ENCODE results near the gene LRGUK. TPM values are rescaled to one million over a fixed set of nuclear protein-coding genes. Genes with fewer than 3 reads are reported as not detected.

Gene LRGUK
- total and polyA plus RNA-seq, 2 donors: 0.06 to 2.5 TPM

DNA sequence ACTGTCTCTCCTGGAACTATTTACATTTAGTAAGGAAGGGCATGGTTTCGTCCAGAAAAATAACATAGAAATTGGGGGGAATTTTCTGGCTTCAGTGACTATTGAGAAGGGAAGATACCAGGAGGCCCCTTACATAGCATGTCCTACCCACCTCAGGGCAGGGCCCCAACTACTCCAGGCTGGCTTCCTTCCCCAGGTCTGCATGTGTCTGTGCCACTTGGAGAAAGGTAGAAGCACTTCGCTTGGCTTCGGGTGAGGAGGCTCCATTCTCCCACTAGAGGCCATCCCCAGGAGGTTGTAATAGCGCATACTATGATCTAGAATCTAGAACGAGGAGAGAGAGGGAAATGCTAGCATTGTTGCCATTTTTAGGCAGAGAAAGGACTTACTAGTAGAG is 14.7 kb downstream of the LRGUK start:
- Histone ChIP-seq H3K36me3 (ENCODE audit: insufficient read depth) (no peaks in the 10 kb centered on the region), H3K27ac (ENCODE audit: low read depth) (no peak overlapping the region), H3K4me1 (ENCODE audit: insufficient read depth) (no peaks in the 10 kb centered on the region), H3K4me3 (ENCODE audit: low read depth, low read length) (no peak overlapping the region)
- no peak for DNase-seq (ENCODE audit: extremely low spot score)
- WGBS: 73% methylated on average over 5 of the region's 5 CpGs

DNA sequence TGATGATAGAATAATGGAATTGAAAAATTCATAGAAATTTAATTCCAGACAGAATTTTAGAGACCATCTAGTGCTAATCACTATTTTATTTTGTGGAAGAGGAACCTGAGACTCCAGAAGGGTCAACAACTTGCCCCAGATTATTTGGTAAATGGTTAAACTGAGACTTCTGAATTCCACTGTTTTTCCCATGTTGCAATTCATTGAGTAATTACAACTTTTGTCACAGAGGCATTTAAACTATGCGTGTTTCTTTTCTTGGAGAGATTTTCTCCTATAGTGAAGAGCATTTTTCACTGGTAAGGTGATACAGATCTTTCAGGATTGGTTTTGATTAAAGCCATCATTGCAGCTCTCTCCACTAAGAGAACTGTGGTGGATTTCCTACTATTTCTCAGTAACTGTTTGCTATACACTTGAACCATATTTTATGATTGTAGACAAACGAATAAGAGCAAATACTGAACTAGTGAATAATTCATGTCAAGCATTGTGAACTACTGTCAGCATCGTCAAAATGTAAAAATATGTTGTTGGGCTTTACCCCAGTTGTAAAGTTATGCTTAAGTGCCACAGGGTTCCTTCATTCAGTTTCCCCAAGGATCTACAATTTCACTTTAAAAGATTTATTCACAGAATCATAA is 26.5 kb downstream of the LRGUK start:
- no peaks in the 10 kb centered on the region for H3K4me1 ChIP-seq (ENCODE audit: insufficient read depth)
- 55% methylated on average over 3 of the region's 3 CpGs for WGBS
- no peak for DNase-seq (ENCODE audit: extremely low spot score)
- no peak overlapping the region for H3K4me3 ChIP-seq (ENCODE audit: low read depth, low read length)
- H3K36me3 ChIP-seq (ENCODE audit: insufficient read depth): peaks cover 2% of the 10 kb centered on the region
- no peak overlapping the region for H3K27ac ChIP-seq (ENCODE audit: low read depth)

DNA sequence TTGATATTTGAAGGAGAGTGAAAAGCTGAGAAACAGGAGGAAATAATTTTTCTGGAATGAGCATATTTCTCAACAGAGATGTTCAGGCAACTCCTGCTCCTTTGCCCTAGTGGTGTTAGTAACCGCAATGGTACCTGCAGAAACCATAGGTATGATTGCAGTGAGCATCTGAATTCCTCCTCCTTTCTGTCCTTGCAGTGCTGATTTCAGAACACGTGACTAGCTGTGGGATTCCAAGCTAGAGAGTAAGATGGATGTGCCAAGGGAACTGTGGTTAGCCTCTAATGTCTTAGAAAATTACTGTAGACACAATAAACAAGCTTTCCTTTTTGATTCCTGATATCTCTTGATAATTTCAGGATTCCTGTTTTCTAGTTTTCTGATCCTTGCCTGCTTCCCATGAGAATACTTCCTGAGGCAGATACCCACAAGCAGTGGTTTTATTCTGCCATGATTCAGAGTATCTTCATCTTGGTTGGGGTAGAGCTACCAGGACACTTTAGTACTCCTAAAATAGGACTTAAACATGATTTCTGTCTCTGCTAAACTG is 27.5 kb downstream of the LRGUK start:
- no peaks in the 10 kb centered on the region for H3K36me3 ChIP-seq (ENCODE audit: insufficient read depth)
- no peak overlapping the region for H3K4me3 ChIP-seq (ENCODE audit: low read depth, low read length)
- no peaks in the 10 kb centered on the region for H3K4me1 ChIP-seq (ENCODE audit: insufficient read depth)
- 70% methylated on average over 2 of the region's 2 CpGs for whole genome bisulfite sequencing
- no peak for DNase-seq (ENCODE audit: extremely low spot score)
- no peak overlapping the region for H3K27ac ChIP-seq (ENCODE audit: low read depth)

DNA sequence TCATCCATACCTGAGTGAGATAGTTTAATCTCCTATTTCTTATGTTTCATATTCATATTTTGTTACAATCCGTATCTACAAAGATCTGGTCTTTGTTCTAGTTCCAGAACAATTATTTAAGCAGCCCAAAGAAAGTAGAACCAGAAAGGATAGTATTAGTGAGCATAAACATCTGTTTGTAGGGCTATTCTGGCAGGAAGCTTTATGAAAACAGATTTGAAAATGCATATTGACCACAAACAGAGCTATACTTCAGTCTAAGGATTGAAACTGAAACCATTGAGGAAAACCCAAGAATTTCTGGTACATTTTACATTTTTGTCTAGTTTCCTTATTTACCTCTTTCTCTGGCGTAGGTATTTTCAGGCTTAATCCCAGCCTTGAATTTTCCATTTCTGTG is 28.1 kb downstream of the LRGUK start:
- Histone ChIP-seq H3K36me3 (ENCODE audit: insufficient read depth) (no peaks in the 10 kb centered on the region), H3K4me3 (ENCODE audit: low read depth, low read length) (no peak overlapping the region), H3K27ac (ENCODE audit: low read depth) (no peak overlapping the region), H3K4me1 (ENCODE audit: insufficient read depth) (no peaks in the 10 kb centered on the region)
- no peak for DNase-seq (ENCODE audit: extremely low spot score)
- WGBS: 57% methylated on average over 2 of the region's 2 CpGs

DNA sequence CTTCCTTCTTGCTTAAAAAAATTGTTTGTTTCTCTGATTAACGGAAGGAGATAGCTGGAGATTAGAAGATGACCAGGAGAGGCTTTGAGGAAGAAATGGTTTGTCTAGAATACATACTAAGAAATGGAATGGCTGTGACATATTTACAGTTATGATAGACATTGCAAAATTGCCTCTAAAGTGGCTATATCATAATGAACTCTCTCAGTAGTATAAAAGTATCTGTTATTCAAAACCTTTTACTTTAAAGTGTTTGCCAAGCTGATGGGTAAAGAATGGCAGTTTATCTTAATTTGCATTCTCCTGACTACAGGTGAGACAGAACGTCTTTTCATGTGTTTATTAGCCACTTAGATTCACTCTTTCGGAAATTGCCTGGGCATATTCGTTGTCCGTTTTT is 28.7 kb downstream of the LRGUK start:
- H3K4me3 ChIP-seq (ENCODE audit: low read depth, low read length): no peak overlapping the region
- DNase-seq (ENCODE audit: extremely low spot score): no peak
- WGBS: 75% methylated on average over 5 of the region's 5 CpGs
- H3K4me1 ChIP-seq (ENCODE audit: insufficient read depth): no peaks in the 10 kb centered on the region
- H3K27ac ChIP-seq (ENCODE audit: low read depth): no peak overlapping the region
- no peaks in the 10 kb centered on the region for H3K36me3 ChIP-seq (ENCODE audit: insufficient read depth)

DNA sequence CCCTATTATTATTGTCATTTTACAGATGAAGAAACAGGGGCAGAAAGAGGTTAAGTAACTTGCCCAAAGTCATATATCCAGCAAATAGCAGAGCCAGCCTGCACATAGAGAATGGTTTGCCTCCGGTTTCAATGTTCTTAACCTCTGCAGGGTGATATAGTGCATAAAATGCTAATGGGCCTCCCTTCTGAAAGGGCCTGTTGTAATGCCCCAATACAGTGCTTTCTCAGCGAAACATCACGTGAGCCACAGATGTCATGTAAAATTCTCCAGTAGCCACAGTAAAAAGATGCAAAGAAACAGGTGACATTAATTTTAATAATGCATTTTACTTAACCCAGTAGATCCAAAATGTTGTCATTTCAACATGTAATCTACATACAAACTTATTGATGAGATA is 38.1 kb downstream of the LRGUK start:
- WGBS: 83% methylated on average over 3 of the region's 3 CpGs
- H3K27ac ChIP-seq (ENCODE audit: low read depth): no peak overlapping the region

DNA sequence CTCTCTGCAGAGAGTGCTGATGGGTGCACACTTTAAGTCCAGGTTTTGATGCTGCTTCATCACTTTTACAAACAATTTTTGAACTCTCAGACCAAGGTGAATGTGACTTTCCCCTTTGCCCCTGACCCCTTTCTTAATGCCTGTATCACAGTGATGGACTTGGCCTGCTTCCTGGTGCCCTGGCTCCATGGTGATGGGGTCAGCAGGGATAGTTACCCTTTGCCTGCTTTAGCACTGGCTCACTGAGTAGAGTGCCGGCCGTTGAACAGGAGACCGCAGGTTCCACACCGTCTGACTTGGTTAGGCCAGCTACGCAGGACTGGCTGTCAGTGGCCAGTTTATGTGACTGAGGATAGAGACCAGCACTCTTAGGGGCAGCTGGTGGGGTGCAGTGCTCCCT is 40.1 kb downstream of the LRGUK start:
- H3K4me3 ChIP-seq (ENCODE audit: low read depth, low read length): no peak overlapping the region
- WGBS: 85% methylated on average over 5 of the region's 5 CpGs
- DNase-seq (ENCODE audit: extremely low spot score): no peak
- H3K36me3 ChIP-seq (ENCODE audit: insufficient read depth): no peaks in the 10 kb centered on the region
- H3K4me1 ChIP-seq (ENCODE audit: insufficient read depth): no peaks in the 10 kb centered on the region
- H3K27ac ChIP-seq (ENCODE audit: low read depth): no peak overlapping the region

More for the DNA sequence above, 38.1 kb downstream of the LRGUK start:
- Histone ChIP-seq H3K36me3 (ENCODE audit: insufficient read depth) (no peaks in the 10 kb centered on the region), H3K4me1 (ENCODE audit: insufficient read depth) (no peaks in the 10 kb centered on the region), H3K4me3 (ENCODE audit: low read depth, low read length) (no peak overlapping the region)
- no peak for DNase-seq (ENCODE audit: extremely low spot score)

DNA sequence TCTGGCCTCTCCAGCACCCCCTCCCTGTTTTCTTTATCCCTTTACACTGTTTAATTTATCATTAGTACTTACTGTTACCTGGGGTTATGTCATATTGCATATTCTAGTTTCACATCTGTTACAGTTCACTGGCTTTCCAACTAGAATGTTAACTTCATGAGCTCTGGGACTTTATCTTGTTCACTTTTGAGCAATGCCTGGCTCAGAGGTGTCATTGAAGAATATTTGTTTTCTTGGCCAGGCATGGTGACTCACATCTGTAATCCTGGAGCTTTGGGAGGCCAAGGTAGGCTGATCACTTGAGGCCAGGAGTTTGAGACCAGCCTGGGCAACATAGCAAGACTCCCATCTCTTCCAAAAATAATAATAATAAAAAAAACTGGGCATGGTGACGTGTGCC is 40.7 kb downstream of the LRGUK start:
- Histone ChIP-seq H3K27ac (ENCODE audit: low read depth) (no peak overlapping the region), H3K4me1 (ENCODE audit: insufficient read depth) (no peaks in the 10 kb centered on the region), H3K36me3 (ENCODE audit: insufficient read depth) (no peaks in the 10 kb centered on the region), H3K4me3 (ENCODE audit: low read depth, low read length) (no peak overlapping the region)
- DNase-seq (ENCODE audit: extremely low spot score): no peak
- 90% methylated on average over 1 of the region's 1 CpG for WGBS

DNA sequence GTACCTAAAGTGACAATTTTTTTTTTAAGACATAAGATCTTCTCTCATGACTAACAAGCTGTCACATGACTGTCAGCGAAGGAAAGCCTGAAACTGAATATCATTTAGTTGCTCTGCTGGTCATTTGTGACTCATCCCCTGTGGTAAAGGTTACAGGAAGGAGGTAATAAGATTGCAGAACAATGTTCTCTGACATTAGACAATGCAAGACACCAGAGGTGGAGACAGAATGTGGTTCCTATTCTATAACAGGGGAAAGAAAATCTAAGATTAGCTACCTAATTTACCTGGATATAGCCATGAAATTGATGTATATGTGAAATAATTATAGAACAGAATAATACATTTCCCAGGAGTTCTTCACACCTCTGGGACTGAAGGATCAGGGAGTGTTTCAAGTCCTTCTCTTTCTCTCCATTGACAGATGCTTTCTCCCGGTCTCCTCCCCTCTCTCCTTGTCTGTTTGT is 47.7 kb downstream of the LRGUK start:
- Histone ChIP-seq H3K27ac (ENCODE audit: low read depth) (no peak overlapping the region), H3K4me1 (ENCODE audit: insufficient read depth) (no peaks in the 10 kb centered on the region), H3K4me3 (ENCODE audit: low read depth, low read length) (no peak overlapping the region), H3K36me3 (ENCODE audit: insufficient read depth) (no peaks in the 10 kb centered on the region)
- DNase-seq (ENCODE audit: extremely low spot score): no peak
- 76% methylated on average over 2 of the region's 2 CpGs for WGBS

DNA sequence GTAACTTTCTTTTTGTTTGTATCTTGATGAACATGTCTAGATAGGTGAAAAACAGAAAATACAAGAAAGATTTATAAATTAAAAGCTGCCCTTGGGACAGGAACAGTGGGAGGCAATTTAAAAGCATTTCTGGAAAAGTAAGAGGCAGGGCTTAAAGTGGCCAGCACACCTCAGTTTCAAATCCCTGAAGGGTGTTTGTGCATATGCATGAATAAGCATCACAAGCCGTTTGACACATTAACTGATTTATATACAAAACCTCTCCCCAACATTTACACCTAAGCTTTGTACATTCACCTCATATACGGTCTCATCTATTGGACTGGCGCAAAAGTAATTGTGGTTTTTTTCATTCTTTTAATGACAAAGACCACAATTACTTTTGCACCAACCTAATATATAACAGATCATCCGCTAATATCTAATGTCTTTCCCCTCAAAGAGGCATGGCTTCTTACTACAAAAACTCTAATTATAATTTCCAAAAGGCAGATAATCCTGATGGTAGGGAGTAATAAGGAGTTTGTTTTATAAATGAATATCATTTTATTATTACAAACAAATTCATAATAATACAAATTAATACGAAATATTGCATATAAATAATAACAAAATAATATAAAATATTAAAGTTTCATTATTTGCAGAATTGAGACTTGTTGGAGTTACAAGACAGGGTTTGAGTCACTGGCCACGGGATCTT is 48.3 kb downstream of the LRGUK start:
- Histone ChIP-seq H3K4me1 (ENCODE audit: insufficient read depth) (no peaks in the 10 kb centered on the region), H3K27ac (ENCODE audit: low read depth) (no peak overlapping the region), H3K4me3 (ENCODE audit: low read depth, low read length) (no peak overlapping the region), H3K36me3 (ENCODE audit: insufficient read depth) (no peaks in the 10 kb centered on the region)
- no peak for DNase-seq (ENCODE audit: extremely low spot score)
- 87% methylated on average over 6 of the region's 6 CpGs for WGBS

DNA sequence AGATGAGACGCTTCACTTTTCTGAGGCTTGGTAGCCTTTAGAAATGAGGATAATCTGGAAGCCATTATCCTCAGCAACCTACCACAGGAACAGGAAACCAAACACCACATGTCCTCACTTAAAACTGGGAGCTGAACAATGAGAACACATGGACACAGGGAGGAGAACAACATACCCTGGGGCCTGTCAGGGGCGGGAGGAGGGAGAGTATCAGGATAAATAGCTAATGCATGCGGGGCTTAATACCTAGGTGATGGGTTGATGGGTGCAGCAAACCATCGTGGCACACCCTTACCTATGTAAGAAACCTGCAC is 48.9 kb downstream of the LRGUK start:
- Histone ChIP-seq H3K27ac (ENCODE audit: low read depth) (no peak overlapping the region), H3K4me1 (ENCODE audit: insufficient read depth) (no peaks in the 10 kb centered on the region), H3K4me3 (ENCODE audit: low read depth, low read length) (no peak overlapping the region), H3K36me3 (ENCODE audit: insufficient read depth) (no peaks in the 10 kb centered on the region)
- WGBS: 84% methylated on average over 4 of the region's 4 CpGs
- DNase-seq (ENCODE audit: extremely low spot score): no peak

DNA sequence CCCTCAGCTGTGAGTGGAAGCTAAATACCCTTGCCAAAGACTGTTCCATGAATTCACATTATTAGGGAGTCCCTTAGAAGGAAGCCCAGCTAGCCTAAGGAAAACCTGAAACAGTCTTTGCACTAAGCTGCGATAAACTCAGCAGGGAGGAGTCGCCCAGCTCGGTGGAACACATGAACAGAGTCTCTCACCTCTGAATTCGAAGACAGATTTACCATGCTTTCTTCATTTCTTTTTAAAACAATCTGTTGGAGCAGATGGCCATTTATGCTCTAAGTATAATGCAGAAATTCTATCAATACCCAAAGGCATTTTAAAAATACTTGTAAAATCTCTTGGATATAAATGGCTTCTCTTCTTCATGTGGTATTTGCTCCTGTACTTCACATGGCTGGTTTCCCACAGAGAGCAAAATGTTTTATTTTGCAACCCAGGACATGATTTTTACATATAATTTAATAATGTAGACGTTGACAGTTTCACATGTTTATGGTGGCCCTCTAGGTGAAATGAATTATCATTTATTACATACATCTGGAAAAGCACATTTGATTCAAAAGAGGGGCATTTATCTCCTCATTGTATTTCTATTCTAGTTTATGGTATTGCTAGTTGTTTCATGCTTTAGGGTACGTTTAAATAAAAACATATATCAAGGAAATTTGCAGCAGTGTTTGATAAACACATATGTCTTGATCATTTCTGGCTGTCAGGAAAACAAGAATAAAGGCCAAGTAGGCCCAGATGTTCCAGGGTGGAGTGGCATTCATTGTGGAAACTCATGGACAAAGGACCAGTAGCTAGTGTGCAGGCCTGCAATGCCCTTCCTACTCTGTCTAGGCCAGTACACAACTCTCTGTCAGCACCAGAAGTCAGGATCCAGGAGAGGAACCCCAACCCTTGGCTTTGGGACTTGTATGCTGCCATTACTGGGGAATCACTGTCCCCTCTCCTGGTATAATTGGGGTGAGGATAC is 52.2 kb downstream of the LRGUK start:
- no peak for DNase-seq (ENCODE audit: extremely low spot score)
- no peak overlapping the region for H3K4me3 ChIP-seq (ENCODE audit: low read depth, low read length)
- H3K36me3 ChIP-seq (ENCODE audit: insufficient read depth): no peaks in the 10 kb centered on the region
- H3K4me1 ChIP-seq (ENCODE audit: insufficient read depth): no peaks in the 10 kb centered on the region
- WGBS: 78% methylated on average over 6 of the region's 6 CpGs
- H3K27ac ChIP-seq (ENCODE audit: low read depth): no peak overlapping the region

DNA sequence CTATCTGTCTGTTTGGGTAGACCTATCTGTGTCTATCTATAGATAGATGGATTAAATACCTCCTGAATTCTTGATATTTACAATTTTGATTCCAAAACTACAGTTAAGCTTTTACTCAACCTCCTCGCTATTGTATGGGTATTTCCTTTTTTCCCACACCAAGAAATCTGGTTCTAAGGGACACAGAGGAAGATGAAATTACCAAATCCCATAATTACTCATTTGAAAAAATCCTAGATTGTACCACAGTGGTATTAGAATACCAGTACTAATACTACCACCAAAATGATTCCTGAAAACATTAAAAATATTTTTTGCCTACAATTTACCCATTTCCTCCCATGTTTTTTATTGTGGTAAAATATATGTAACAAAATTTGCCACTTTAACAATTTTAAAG is 53.2 kb downstream of the LRGUK start:
- WGBS: 94% methylated on average over 1 of the region's 1 CpG
- no peaks in the 10 kb centered on the region for H3K36me3 ChIP-seq (ENCODE audit: insufficient read depth)

More for the DNA sequence above, 53.2 kb downstream of the LRGUK start:
- H3K4me3 ChIP-seq (ENCODE audit: low read depth, low read length): no peak overlapping the region
- H3K4me1 ChIP-seq (ENCODE audit: insufficient read depth): no peaks in the 10 kb centered on the region
- DNase-seq (ENCODE audit: extremely low spot score): no peak
- no peak overlapping the region for H3K27ac ChIP-seq (ENCODE audit: low read depth)
